Karpas-422 (cell line): ENCODE results near the gene PLXNA2. TPM values are rescaled to one million over a fixed set of nuclear protein-coding genes. Genes with fewer than 3 reads are reported as not detected.

Source experiments
- DNase-seq: peaks from one replicate; pipeline ENCODE4 v3.0.0-alpha.2; 2015
- H2AFZ ChIP-seq: fragments of 200-600 bp; sonication (generic); 2 replicates; pipeline ENCODE4 v1.6.1; 2014; ENCODE audit warnings: antibody characterized with exemption, low read length, mixed read lengths
- H3K27ac ChIP-seq: fragments of 200-600 bp; sonication (generic); 2 replicates; pipeline ENCODE4 v1.5.1; 2014; ENCODE audit warnings: mild to moderate bottlenecking, low read length, moderate library complexity
- H3K27me3 ChIP-seq: fragments of 200-600 bp; sonication (generic); 2 replicates; pipeline ENCODE4 v1.6.1; 2014; ENCODE audit warnings: low read length, mixed read lengths
- H3K36me3 ChIP-seq: fragments of 200-600 bp; sonication (generic); 2 replicates; pipeline ENCODE4 v1.6.1; 2014; ENCODE audit warnings: low read length, mixed read lengths; ENCODE audit not compliant: insufficient read depth
- H3K4me1 ChIP-seq: fragments of 200-600 bp; sonication (generic); 2 replicates; pipeline ENCODE4 v1.6.1; 2014; ENCODE audit warnings: mild to moderate bottlenecking, low read length, mixed read lengths
- H3K4me2 ChIP-seq: fragments of 200-600 bp; sonication (generic); 2 replicates; pipeline ENCODE4 v1.6.1; 2014; ENCODE audit warnings: low read length, low read depth, mild to moderate bottlenecking; ENCODE audit not compliant: poor library complexity, severe bottlenecking
- H3K4me3 ChIP-seq: fragments of 200-600 bp; sonication (generic); 2 replicates; pipeline ENCODE4 v1.5.1; 2014; ENCODE audit warnings: mild to moderate bottlenecking, antibody characterized with exemption, low read length, mixed read lengths
- H3K79me2 ChIP-seq: fragments of 200-600 bp; sonication (generic); 2 replicates; pipeline ENCODE4 v1.6.1; 2014; ENCODE audit warnings: mild to moderate bottlenecking, low read length, mixed read lengths
- H3K9ac ChIP-seq: fragments of 200-600 bp; sonication (generic); 2 replicates; pipeline ENCODE4 v1.6.0; 2014; ENCODE audit warnings: low read length
- H3K9me2 ChIP-seq: fragments of 200-600 bp; sonication (generic), shearing (Covaris generic); replicated peaks from 2 replicates; pipeline ENCODE4 v1.6.0; 2014; ENCODE audit warnings: mild to moderate bottlenecking, low read length, moderate library complexity; ENCODE audit not compliant: insufficient read depth
- H3K9me3 ChIP-seq: fragments of 300-700, 200-600 bp; sonication (generic); 2 replicates; pipeline ENCODE4 v1.6.1; 2014; ENCODE audit warnings: low read length, mixed read lengths
- H4K20me1 ChIP-seq: fragments of 200-600 bp; sonication (generic); 2 replicates; pipeline ENCODE4 v1.6.1; 2014; ENCODE audit warnings: mild to moderate bottlenecking, antibody characterized with exemption, low read length, low read depth; ENCODE audit not compliant: insufficient read depth
- total RNA-seq: library from RNA; depleted of rRNA; stranded (reverse); fragments of >200 nt; shearing (Covaris generic); gene quantifications from 2 replicates; pipeline ENCODE4 v1.2.3, GENCODE V29; 2014; ENCODE audit warnings: low replicate concordance

The PLXNA2 gene
- total RNA-seq, 1 experiment from 2014 or later = not detected

GRCh38 chr1:208127792-208128529, 116.2 kb downstream of the PLXNA2 start:
- H3K4me3 ChIP-seq = no peak overlapping the region

GRCh38 chr1:208127284-208127683, 116.9 kb downstream of the PLXNA2 start:
- H3K9ac ChIP-seq = no peak overlapping the region
- H3K4me3 ChIP-seq = no peak overlapping the region

More at GRCh38 chr1:208127792-208128529, 116.2 kb downstream of the PLXNA2 start:
- Histone ChIP-seq H3K36me3 (no peaks in the 10 kb centered on the region), H3K27ac (no peak overlapping the region), H3K9me3 (no peaks in the 10 kb centered on the region), H4K20me1 (no peaks in the 10 kb centered on the region), H3K27me3 (no peaks in the 10 kb centered on the region), H3K4me2 (no peak overlapping the region), H3K79me2 (no peaks in the 10 kb centered on the region), H3K4me1 (no peaks in the 10 kb centered on the region), H3K9ac (no peak overlapping the region), H2AFZ (no peak overlapping the region), H3K9me2 (no peaks in the 10 kb centered on the region)
- DNase-seq = no peak

GRCh38 chr1:208126108-208126507, 118.1 kb downstream of the PLXNA2 start:
- Histone ChIP-seq H3K9me3 (no peaks in the 10 kb centered on the region), H4K20me1 (no peaks in the 10 kb centered on the region), H3K27ac (no peak overlapping the region), H3K27me3 (no peaks in the 10 kb centered on the region), H3K4me1 (no peaks in the 10 kb centered on the region), H3K79me2 (no peaks in the 10 kb centered on the region), H3K4me3 (no peak overlapping the region), H3K9ac (no peak overlapping the region), H2AFZ (no peak overlapping the region), H3K9me2 (no peaks in the 10 kb centered on the region), H3K36me3 (no peaks in the 10 kb centered on the region), H3K4me2 (no peak overlapping the region)
- no peak for DNase-seq

More at GRCh38 chr1:208127284-208127683, 116.9 kb downstream of the PLXNA2 start:
- no peaks in the 10 kb centered on the region for H3K9me3 ChIP-seq
- no peaks in the 10 kb centered on the region for H3K36me3 ChIP-seq
- no peak overlapping the region for H3K27ac ChIP-seq
- no peaks in the 10 kb centered on the region for H3K9me2 ChIP-seq
- no peak overlapping the region for H3K4me2 ChIP-seq
- no peaks in the 10 kb centered on the region for H4K20me1 ChIP-seq
- no peaks in the 10 kb centered on the region for H3K4me1 ChIP-seq
- H2AFZ ChIP-seq = no peak overlapping the region
- no peaks in the 10 kb centered on the region for H3K27me3 ChIP-seq
- no peak for DNase-seq
- H3K79me2 ChIP-seq = no peaks in the 10 kb centered on the region

GRCh38 chr1:208122612-208123358, 121.4 kb downstream of the PLXNA2 start:
- Histone ChIP-seq H4K20me1 (no peaks in the 10 kb centered on the region), H3K36me3 (no peaks in the 10 kb centered on the region), H3K9me2 (no peaks in the 10 kb centered on the region), H3K4me3 (no peak overlapping the region), H3K9ac (no peak overlapping the region), H3K9me3 (no peaks in the 10 kb centered on the region), H3K4me2 (no peak overlapping the region), H3K27ac (no peak overlapping the region), H2AFZ (no peak overlapping the region), H3K79me2 (no peaks in the 10 kb centered on the region), H3K27me3 (no peaks in the 10 kb centered on the region), H3K4me1 (no peaks in the 10 kb centered on the region)
- no peak for DNase-seq

- Histone ChIP-seq H3K9me3 (no peaks in the 10 kb centered on the region), H3K9ac (no peak overlapping the region), H2AFZ (no peak overlapping the region), H3K36me3 (no peaks in the 10 kb centered on the region), H3K27ac (no peak overlapping the region), H3K9me2 (no peaks in the 10 kb centered on the region), H3K27me3 (no peaks in the 10 kb centered on the region), H3K4me2 (no peak overlapping the region), H4K20me1 (no peaks in the 10 kb centered on the region), H3K4me3 (no peak overlapping the region), H3K79me2 (no peaks in the 10 kb centered on the region), H3K4me1 (no peaks in the 10 kb centered on the region)
- no peak for DNase-seq
These were observed 122.3 kb downstream of the PLXNA2 start for GRCh38 chr1:208121813-208122364.

- H2AFZ ChIP-seq = no peak overlapping the region
- H3K79me2 ChIP-seq = no peaks in the 10 kb centered on the region
- no peak overlapping the region for H3K4me2 ChIP-seq
- H3K4me1 ChIP-seq = no peaks in the 10 kb centered on the region
- H4K20me1 ChIP-seq = no peaks in the 10 kb centered on the region
- no peak overlapping the region for H3K4me3 ChIP-seq
- no peak overlapping the region for H3K9ac ChIP-seq
- H3K36me3 ChIP-seq = no peaks in the 10 kb centered on the region
- no peaks in the 10 kb centered on the region for H3K27me3 ChIP-seq
- no peak overlapping the region for H3K27ac ChIP-seq
- H3K9me2 ChIP-seq = no peaks in the 10 kb centered on the region
- no peaks in the 10 kb centered on the region for H3K9me3 ChIP-seq
- no peak for DNase-seq
These were observed 123.8 kb downstream of the PLXNA2 start for GRCh38 chr1:208120431-208120790.

GRCh38 chr1:208118841-208119606, 125.2 kb downstream of the PLXNA2 start:
- Histone ChIP-seq H3K4me2 (no peak overlapping the region), H3K27me3 (no peaks in the 10 kb centered on the region), H3K4me3 (no peak overlapping the region), H3K9ac (no peak overlapping the region), H3K9me2 (no peaks in the 10 kb centered on the region), H3K79me2 (no peaks in the 10 kb centered on the region), H3K4me1 (no peaks in the 10 kb centered on the region), H4K20me1 (no peaks in the 10 kb centered on the region), H3K36me3 (no peaks in the 10 kb centered on the region), H2AFZ (no peak overlapping the region), H3K9me3 (no peaks in the 10 kb centered on the region), H3K27ac (no peak overlapping the region)
- no peak for DNase-seq

GRCh38 chr1:208118306-208118705, 125.9 kb downstream of the PLXNA2 start:
- no peaks in the 10 kb centered on the region for H3K9me3 ChIP-seq
- no peaks in the 10 kb centered on the region for H3K9me2 ChIP-seq
- no peak overlapping the region for H3K9ac ChIP-seq
- no peaks in the 10 kb centered on the region for H3K4me1 ChIP-seq
- no peak overlapping the region for H2AFZ ChIP-seq
- H3K4me2 ChIP-seq = no peak overlapping the region
- no peaks in the 10 kb centered on the region for H4K20me1 ChIP-seq
- no peaks in the 10 kb centered on the region for H3K36me3 ChIP-seq
- no peaks in the 10 kb centered on the region for H3K27me3 ChIP-seq
- no peak for DNase-seq
- H3K79me2 ChIP-seq = no peaks in the 10 kb centered on the region
- no peak overlapping the region for H3K4me3 ChIP-seq
- no peak overlapping the region for H3K27ac ChIP-seq
